ENCODE data around the gene MEGF11. TPM values are rescaled to one million over a fixed set of nuclear protein-coding genes. Genes with fewer than 3 reads are reported as not detected.

MEGF11 gene
- total and polyA plus RNA-seq, 10 donors, result 0.02 to 0.61 (median 0.23) TPM; not detected in 4

DNA sequence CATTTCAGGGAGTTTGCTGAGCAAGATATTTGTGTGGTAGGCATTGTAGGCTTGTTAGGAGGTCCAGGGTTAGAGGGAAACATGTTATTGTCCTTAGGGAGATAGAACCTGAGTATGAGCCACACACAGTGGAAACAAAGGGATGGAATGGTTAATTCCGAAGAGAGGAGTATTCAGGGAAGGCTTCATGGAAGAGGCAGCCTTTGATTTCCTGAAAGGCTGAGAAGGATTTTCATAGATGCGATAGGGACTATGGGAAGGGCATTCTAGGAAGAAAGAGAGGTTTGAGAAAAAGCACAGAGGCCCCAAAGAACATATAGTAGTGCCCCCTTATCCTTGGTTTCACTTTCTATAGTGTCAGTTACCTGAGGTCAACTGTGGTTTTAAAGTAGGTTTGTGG is 302.5 kb downstream of the MEGF11 start:
- Histone ChIP-seq H3K27me3 (replicated peaks in 1 of 7) (peaks cover 0 to 15% (median 0%) of the 10 kb centered on the region in 7 donors), H3K9me3 (no peaks in the 10 kb centered on the region), H3K36me3 (no peaks in the 10 kb centered on the region), H3K4me3 (no peak overlapping the region), H3K4me1 (no peaks in the 10 kb centered on the region), H3K27ac (no peak overlapping the region)
- no peak for TF ChIP-seq POLR2A (IDR thresholded peaks at IDR 0.05)
- TF ChIP-seq POLR2AphosphoS5 (IDR thresholded peaks at IDR 0.05), result no peak
- TF ChIP-seq, protein P1, sequence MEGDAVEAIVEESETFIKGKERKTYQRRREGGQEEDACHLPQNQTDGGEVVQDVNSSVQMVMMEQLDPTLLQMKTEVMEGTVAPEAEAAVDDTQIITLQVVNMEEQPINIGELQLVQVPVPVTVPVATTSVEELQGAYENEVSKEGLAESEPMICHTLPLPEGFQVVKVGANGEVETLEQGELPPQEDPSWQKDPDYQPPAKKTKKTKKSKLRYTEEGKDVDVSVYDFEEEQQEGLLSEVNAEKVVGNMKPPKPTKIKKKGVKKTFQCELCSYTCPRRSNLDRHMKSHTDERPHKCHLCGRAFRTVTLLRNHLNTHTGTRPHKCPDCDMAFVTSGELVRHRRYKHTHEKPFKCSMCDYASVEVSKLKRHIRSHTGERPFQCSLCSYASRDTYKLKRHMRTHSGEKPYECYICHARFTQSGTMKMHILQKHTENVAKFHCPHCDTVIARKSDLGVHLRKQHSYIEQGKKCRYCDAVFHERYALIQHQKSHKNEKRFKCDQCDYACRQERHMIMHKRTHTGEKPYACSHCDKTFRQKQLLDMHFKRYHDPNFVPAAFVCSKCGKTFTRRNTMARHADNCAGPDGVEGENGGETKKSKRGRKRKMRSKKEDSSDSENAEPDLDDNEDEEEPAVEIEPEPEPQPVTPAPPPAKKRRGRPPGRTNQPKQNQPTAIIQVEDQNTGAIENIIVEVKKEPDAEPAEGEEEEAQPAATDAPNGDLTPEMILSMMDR (IDR thresholded peaks at IDR 0.05 in 8 of 11, conservative IDR thresholded peaks at IDR 0.05 in 3 of 11), result no peak
- intact Hi-C loops (cut with DNase I; ENCODE audit: low total_unique reads), result no loop called here
- 82 to 94% (median 89%) methylated on average over 2 of the region's 2 CpGs for WGBS, 5 donors
- no peak for DNase-seq

DNA sequence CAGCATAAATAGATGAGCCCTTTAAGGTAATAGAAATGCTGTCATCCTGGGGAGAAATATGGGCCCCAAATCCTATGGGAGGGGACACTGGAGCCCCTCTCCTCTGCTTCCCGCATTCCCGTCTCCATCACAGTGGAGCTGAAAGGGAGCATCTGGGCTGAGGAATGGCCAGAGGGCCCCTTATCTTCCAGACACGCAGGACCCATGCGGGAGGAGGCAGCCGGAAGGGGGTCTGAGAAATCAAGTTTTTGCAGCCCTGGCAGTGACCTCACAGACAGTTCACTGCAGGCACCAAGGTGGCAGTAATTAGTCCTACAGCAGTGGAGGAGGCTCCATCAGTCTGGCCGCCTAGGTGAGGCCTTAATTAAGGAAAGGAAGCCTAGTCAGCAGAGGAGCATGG is 304.1 kb downstream of the MEGF11 start:
- Histone ChIP-seq H3K9me3 (no peaks in the 10 kb centered on the region), H3K4me1 (no peaks in the 10 kb centered on the region), H3K4me3 (no peak overlapping the region), H3K36me3 (no peaks in the 10 kb centered on the region), H3K27me3 (replicated peaks in 1 of 7) (peaks cover 0 to 17% (median 0%) of the 10 kb centered on the region in 7 donors), H3K27ac (no peak overlapping the region)
- no peak for TF ChIP-seq POLR2AphosphoS5 (IDR thresholded peaks at IDR 0.05)
- TF ChIP-seq, protein P1 (IDR thresholded peaks at IDR 0.05 in 8 of 11, conservative IDR thresholded peaks at IDR 0.05 in 3 of 11), result no peak
- TF ChIP-seq POLR2A (IDR thresholded peaks at IDR 0.05), result no peak
- 73 to 82% (median 77%) methylated on average over 6 of the region's 6 CpGs for WGBS, 5 donors
- intact Hi-C loops (cut with DNase I; ENCODE audit: low total_unique reads), result no loop called here
- peak; percentile 33 for DNase-seq

DNA sequence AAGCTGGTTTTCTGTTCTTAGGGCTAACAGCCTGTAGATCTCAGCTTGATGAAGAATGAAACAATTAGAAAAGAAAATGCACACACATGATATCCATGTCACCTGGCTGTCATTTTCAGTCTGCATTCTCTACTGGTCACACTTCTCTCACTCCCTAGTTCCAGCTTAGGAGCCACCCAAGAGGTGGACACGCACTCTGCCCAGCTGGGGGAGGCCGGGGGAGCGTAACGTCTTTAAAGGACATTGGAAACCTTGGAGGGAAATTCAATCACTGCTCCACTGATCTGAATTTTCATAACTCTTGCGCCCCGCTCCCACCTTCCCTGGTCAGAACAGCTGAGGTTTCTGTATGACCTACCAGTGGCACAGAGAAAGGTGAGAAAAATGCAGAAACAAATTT is 304.5 kb downstream of the MEGF11 start:
- peak; percentile 14 for DNase-seq
- no peak overlapping the region for H3K27ac ChIP-seq
- H3K27me3 ChIP-seq (replicated peaks in 1 of 7), result peaks cover 0 to 22% (median 0%) of the 10 kb centered on the region in 7 donors
- intact Hi-C loops (cut with DNase I; ENCODE audit: low total_unique reads), result no loop called here
- no peaks in the 10 kb centered on the region for H3K36me3 ChIP-seq
- TF ChIP-seq POLR2A (IDR thresholded peaks at IDR 0.05) (no peak), POLR2AphosphoS5 (IDR thresholded peaks at IDR 0.05) (no peak)
- TF ChIP-seq, protein P1 (IDR thresholded peaks at IDR 0.05 in 8 of 11, conservative IDR thresholded peaks at IDR 0.05 in 3 of 11), result no peak
- H3K4me1 ChIP-seq, result no peaks in the 10 kb centered on the region
- WGBS, 5 donors, result 81 to 89% (median 87%) methylated on average over 6 of the region's 6 CpGs
- H3K4me3 ChIP-seq, result no peak overlapping the region
- H3K9me3 ChIP-seq, result no peaks in the 10 kb centered on the region

DNA sequence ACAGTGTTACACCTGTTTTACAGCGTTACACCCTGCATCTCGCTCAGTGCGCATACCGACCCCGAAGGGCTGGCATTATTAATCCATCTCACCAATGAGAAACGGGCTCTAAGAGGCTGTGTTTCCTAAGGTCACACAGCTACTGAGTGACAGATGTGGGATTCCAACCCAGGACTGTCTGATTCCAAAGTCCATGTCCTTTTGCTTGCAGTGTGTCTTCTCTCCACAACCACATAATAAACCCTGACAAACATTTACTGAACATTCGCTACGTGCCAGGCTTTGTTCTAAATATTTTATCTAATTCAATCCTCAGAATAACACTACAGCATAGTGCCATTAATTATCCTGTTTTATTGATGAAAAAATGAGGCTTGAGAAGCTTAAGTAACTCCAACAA is 305.2 kb downstream of the MEGF11 start:
- Histone ChIP-seq H3K4me3 (no peak overlapping the region), H3K27ac (no peak overlapping the region), H3K36me3 (no peaks in the 10 kb centered on the region), H3K27me3 (replicated peaks in 1 of 7) (peaks cover 0 to 26% (median 0%) of the 10 kb centered on the region in 7 donors), H3K4me1 (no peaks in the 10 kb centered on the region), H3K9me3 (no peaks in the 10 kb centered on the region)
- DNase-seq, result no peak
- 86 to 90% (median 89%) methylated on average over 8 of the region's 8 CpGs for WGBS, 5 donors
- intact Hi-C loops (cut with DNase I; ENCODE audit: low total_unique reads), result no loop called here
- TF ChIP-seq POLR2AphosphoS5 (IDR thresholded peaks at IDR 0.05) (no peak), POLR2A (IDR thresholded peaks at IDR 0.05) (no peak)
- TF ChIP-seq, protein P1 (IDR thresholded peaks at IDR 0.05 in 8 of 11, conservative IDR thresholded peaks at IDR 0.05 in 3 of 11), result no peak
